GM13976 (cell line): ENCODE measurements around the gene PCED1B.
A peak's percentile ranks its signal among the peaks of the same experiment; 100 is the strongest.

Experiments used
- DNase-seq: peaks from one replicate; pipeline ENCODE4 v3.0.0; 2012; ENCODE audit warnings: low spot score
- in situ Hi-C: fragments of 300-500 bp; cut with MboI; formaldehyde crosslinking; loops from one replicate; pipeline ENCODE4 v1.12.0; 2022; ENCODE audit warnings: low sequenced_read_pairs, mixed read lengths, inconsistent platforms; ENCODE audit not compliant: unreplicated experiment
- TF ChIP-seq, protein P1 (sequence below): IDR thresholded peaks from 2 replicates; pipeline ENCODE4 v1.5.1; 2012; ENCODE audit warnings: borderline replicate concordance, mild to moderate bottlenecking; ENCODE audit not compliant: insufficient read depth; ENCODE audit errors: extremely low read depth, missing control alignments, control extremely low read depth

Gene PCED1B

DNA sequence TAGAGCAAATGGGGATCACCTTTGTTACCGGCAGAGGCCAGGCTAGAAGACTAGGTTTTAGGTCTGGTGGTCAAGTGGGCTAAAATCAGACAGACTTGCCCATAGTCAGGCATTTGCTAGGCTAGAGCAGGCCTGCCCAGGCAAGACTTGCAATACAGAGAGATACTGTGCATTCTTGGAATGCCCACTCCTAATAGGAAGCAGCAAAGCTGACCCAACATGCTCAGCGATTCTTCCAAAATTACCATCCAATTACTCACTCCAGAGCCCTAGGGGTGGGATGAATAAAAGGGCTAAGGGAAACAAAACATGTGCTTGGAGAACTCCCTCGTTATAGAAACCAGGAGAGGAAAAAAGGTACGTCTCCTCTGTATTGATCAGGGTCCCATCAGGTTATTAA lies 188.2 kb downstream of the PCED1B start:
- DNase-seq = no peak
- in situ Hi-C loops = no loop called here
- TF ChIP-seq, protein P1, sequence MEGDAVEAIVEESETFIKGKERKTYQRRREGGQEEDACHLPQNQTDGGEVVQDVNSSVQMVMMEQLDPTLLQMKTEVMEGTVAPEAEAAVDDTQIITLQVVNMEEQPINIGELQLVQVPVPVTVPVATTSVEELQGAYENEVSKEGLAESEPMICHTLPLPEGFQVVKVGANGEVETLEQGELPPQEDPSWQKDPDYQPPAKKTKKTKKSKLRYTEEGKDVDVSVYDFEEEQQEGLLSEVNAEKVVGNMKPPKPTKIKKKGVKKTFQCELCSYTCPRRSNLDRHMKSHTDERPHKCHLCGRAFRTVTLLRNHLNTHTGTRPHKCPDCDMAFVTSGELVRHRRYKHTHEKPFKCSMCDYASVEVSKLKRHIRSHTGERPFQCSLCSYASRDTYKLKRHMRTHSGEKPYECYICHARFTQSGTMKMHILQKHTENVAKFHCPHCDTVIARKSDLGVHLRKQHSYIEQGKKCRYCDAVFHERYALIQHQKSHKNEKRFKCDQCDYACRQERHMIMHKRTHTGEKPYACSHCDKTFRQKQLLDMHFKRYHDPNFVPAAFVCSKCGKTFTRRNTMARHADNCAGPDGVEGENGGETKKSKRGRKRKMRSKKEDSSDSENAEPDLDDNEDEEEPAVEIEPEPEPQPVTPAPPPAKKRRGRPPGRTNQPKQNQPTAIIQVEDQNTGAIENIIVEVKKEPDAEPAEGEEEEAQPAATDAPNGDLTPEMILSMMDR = no peak

- DNase-seq = peak; percentile 25
- TF ChIP-seq, protein P1 = no peak
- in situ Hi-C loops = no loop called here
These were observed 189.4 kb downstream of the PCED1B start for GRCh38 chr12:47268501-47269454.

DNA sequence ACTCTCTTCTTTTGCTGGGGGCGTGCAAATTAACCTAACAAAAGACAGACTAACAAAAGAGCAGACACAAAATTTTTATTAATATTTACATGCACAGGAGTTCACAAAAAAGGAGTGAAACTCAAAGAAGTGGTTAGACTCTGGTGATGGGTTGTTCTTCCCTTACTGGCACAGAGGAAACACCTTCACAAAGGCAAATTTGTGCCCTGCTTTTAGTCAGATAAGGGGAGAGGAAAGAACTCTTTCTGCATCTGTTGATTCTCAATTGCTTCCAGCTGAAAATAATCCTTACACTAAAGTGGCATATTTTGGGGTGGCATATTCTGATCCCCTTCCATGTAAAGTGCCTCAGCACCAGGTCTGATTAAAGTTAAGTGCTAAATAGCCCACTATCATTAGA lies 190.5 kb downstream of the PCED1B start:
- TF ChIP-seq, protein P1 = no peak
- in situ Hi-C loops = no loop called here
- DNase-seq = no peak

- DNase-seq = no peak
- in situ Hi-C loops = no loop called here
- TF ChIP-seq, protein P1 = no peak
These were observed 191.6 kb downstream of the PCED1B start for GRCh38 chr12:47270782-47271664.

DNA sequence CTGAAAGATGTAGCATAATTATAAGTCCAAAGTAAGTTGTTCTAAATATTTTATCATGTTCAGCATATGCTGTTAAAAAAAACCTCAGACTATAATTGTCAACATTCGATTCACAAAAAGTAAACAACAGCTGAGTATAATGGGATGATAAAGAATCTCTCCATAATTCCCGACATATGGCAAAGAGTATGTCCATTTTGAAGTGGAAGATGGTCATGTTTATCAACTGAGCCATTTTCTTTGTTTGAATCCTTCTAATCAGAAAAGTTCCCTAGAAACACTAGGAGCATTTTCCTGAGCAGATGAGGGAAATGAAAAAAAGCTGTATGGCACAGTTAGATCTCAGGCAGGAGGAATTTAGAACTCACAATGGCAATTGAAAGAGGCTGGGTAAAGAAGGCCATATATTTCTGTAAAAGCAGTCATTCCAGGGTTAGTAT lies 192.4 kb downstream of the PCED1B start:
- in situ Hi-C loops = no loop called here
- no peak for DNase-seq
- TF ChIP-seq, protein P1 = no peak

GRCh38 chr12:47272412-47273190 lies 193.2 kb downstream of the PCED1B start:
- TF ChIP-seq, protein P1 = no peak
- no peak for DNase-seq
- in situ Hi-C loops = no loop called here
